K562 (cell line): ENCODE results near the gene HIKESHI. TPM values are rescaled to one million over a fixed set of nuclear protein-coding genes. Genes with fewer than 3 reads are reported as not detected.

Experiments
- ATAC-seq: fragments of 200-7000 bp; cut with Tn5 transposase; 3 replicates; pipeline ENCODE4 v1.9.1; 2020; ENCODE audit warnings: moderate library complexity
- BruUV-seq: library from RNA; stranded (reverse); fragments of 400-500 nt; replicated peaks from 2 replicates; lab custom pipeline; 2021; lab: Mats Ljungman, UMichigan
- CTCF ChIA-PET: fragments of 300-600 bp; formaldehyde crosslinking; extraction: SDS; loops from one replicate; lab custom pipeline; 2021; ENCODE audit warnings: low intra/inter-chr PET ratio; lab: Yijun Ruan, JAX
- POLR2A ChIA-PET: fragments of 300-600, 350-650 bp; sonication (Branson Sonifier 250); formaldehyde crosslinking; extraction: SDS; loops from one replicate; lab custom pipeline; 2021; ENCODE audit warnings: antibody characterized with exemption, inconsistent platforms; lab: Yijun Ruan, JAX
- DNase-seq, 4 experiments: peaks; one replicate each; pipeline versions ENCODE4 v3.0.0 to v3.0.0-alpha.2; 2011 to 2018; ENCODE audit warnings: low spot score in 3 of 4, mixed read lengths in 3 of 4; ENCODE audit errors: extremely low read depth in 1 of 4
- FAIRE-seq: peaks from 2 replicates; lab custom pipeline; 2011; peaks lifted over from hg19 to GRCh38; lab: Jason Lieb, UNC
- H2AFZ ChIP-seq: 2 replicates; pipeline ENCODE4 v1.6.0; 2011; ENCODE audit warnings: low read depth, low read length, control low read depth, inconsistent platforms
- H3K27ac ChIP-seq: fragments of 200-600 bp; 3 replicates; pipeline ENCODE4 v1.8.0; 2011; ENCODE audit warnings: low read depth, mild to moderate bottlenecking, control low read depth, inconsistent platforms, low read length, moderate library complexity, mixed read lengths; ENCODE audit errors: extremely low read depth
- H3K27me3 ChIP-seq, 2 experiments: fragments of 300-600 bp in 1 of 2; 2 replicates in 1 of 2; 3 replicates in 1 of 2; pipeline versions ENCODE4 v1.6.0 to v1.8.0; 2011; ENCODE audit warnings: inconsistent platforms in 2 of 2, low read length in 2 of 2, mild to moderate bottlenecking in 1 of 2, mixed read lengths in 1 of 2, moderate library complexity in 1 of 2; ENCODE audit not compliant: control insufficient read depth in 2 of 2, insufficient read depth in 2 of 2
- H3K36me3 ChIP-seq: fragments of 300-600 bp; 3 replicates; pipeline ENCODE4 v1.8.0; 2011; ENCODE audit warnings: mild to moderate bottlenecking, low read length, inconsistent platforms; ENCODE audit not compliant: control insufficient read depth, insufficient read depth
- H3K4me1 ChIP-seq, 2 experiments: fragments of 200-600 bp in 1 of 2; replicated peaks in 1 of 2; 2 replicates in 1 of 2; 3 replicates in 1 of 2; pipeline versions ENCODE4 v1.5.1 to v1.8.0; 2011; ENCODE audit warnings: inconsistent platforms in 2 of 2, low read length in 2 of 2, mild to moderate bottlenecking in 1 of 2, mixed read lengths in 1 of 2, moderate library complexity in 1 of 2; ENCODE audit not compliant: control insufficient read depth in 2 of 2, insufficient read depth in 2 of 2
- H3K4me2 ChIP-seq: 2 replicates; pipeline ENCODE4 v1.6.1; 2011; ENCODE audit warnings: low read length, control low read depth, inconsistent platforms, mixed read lengths; ENCODE audit not compliant: insufficient read depth
- H3K4me3 ChIP-seq: fragments of 200-600 bp; sonication (generic), shearing (Covaris generic); 2 replicates; pipeline ENCODE4 v1.5.1; 2016; ENCODE audit warnings: control low read depth, inconsistent platforms
- H3K79me2 ChIP-seq: fragments of 200-600 bp; 3 replicates; pipeline ENCODE4 v1.8.0; 2011; ENCODE audit warnings: low read length, inconsistent platforms; ENCODE audit not compliant: control insufficient read depth, insufficient read depth
- H3K9ac ChIP-seq, 2 experiments: 2 replicates each; pipeline versions ENCODE4 v1.6.0 to v1.6.1; 2011; ENCODE audit warnings: low read depth in 2 of 2, low read length in 2 of 2, control low read depth in 1 of 2, inconsistent platforms in 1 of 2, mild to moderate bottlenecking in 1 of 2, mixed read lengths in 1 of 2; ENCODE audit not compliant: insufficient read depth in 1 of 2
- H3K9me1 ChIP-seq: one replicate; pipeline ENCODE4 v1.6.0; 2011; ENCODE audit warnings: inconsistent platforms, mild to moderate bottlenecking, low read length, moderate library complexity; ENCODE audit not compliant: control insufficient read depth, insufficient read depth
- H3K9me3 ChIP-seq: replicated peaks from 2 replicates; pipeline ENCODE4 v1.5.1; 2011; ENCODE audit warnings: low read depth, low read length, inconsistent platforms; ENCODE audit not compliant: control insufficient read depth, insufficient read depth
- H4K20me1 ChIP-seq: replicated peaks from 2 replicates; pipeline ENCODE4 v1.6.1; 2011; ENCODE audit warnings: low read length, inconsistent platforms, mixed read lengths; ENCODE audit not compliant: control insufficient read depth, insufficient read depth
- ARID4B ChIP-seq: sonication (generic); formaldehyde crosslinking; IDR thresholded peaks from 2 replicates; pipeline ENCODE4 v1.8.0; 2022; ENCODE audit warnings: mild to moderate bottlenecking, missing genetic modification reagents
- CREB3L1 ChIP-seq: fragments of 450-650 bp; IDR thresholded peaks from 2 replicates; pipeline ENCODE4 v1.6.1; 2014; ENCODE audit warnings: low read depth, mild to moderate bottlenecking, moderate library complexity, borderline replicate concordance
- MLLT1 ChIP-seq, 2 experiments: fragments of 450-650 bp; IDR thresholded peaks; 2 replicates each; pipeline ENCODE4 v1.6.1; 2016
- POLR2B ChIP-seq: fragments of 450-650 bp; IDR thresholded peaks from 2 replicates; pipeline ENCODE4 v1.6.1; 2018; ENCODE audit warnings: low read depth; ENCODE audit not compliant: partially characterized antibody
- RBBP5 ChIP-seq: fragments of 200-600 bp; sonication (generic); IDR thresholded peaks from 2 replicates; pipeline ENCODE4 v1.6.1; 2012; ENCODE audit warnings: borderline replicate concordance, mild to moderate bottlenecking, low read length, control low read depth, inconsistent platforms; ENCODE audit not compliant: insufficient read depth, poor library complexity, severe bottlenecking
- RBM17 ChIP-seq: fragments of 200-400 bp; formaldehyde crosslinking; IDR thresholded peaks from 2 replicates; pipeline ENCODE4 v1.6.1; 2017; ENCODE audit warnings: low read depth, mild to moderate bottlenecking, low read length, borderline replicate concordance
- SRSF1 ChIP-seq: fragments of 200-400 bp; formaldehyde crosslinking; IDR thresholded peaks from 2 replicates; pipeline ENCODE4 v1.6.1; 2017; ENCODE audit warnings: mild to moderate bottlenecking, low read depth, low read length, moderate library complexity
- SRSF7 ChIP-seq: fragments of 200-400 bp; formaldehyde crosslinking; optimal IDR thresholded peaks from 2 replicates; pipeline ENCODE3; 2017; ENCODE audit warnings: mild to moderate bottlenecking, low read depth, low read length
- ZBTB17 ChIP-seq: fragments of 450-650 bp; formaldehyde crosslinking; IDR thresholded peaks from 2 replicates; pipeline ENCODE4 v1.4.0; 2020; ENCODE audit warnings: mild to moderate bottlenecking
- ZNF133 ChIP-seq: fragments of 250-450 bp; sonication (Bioruptor Pico); IDR thresholded peaks from 2 replicates; pipeline ENCODE4 v1.4.0; 2020; ENCODE audit warnings: mild to moderate bottlenecking
- ZNF174 ChIP-seq: fragments of 250-450 bp; sonication (Bioruptor Pico); IDR thresholded peaks from 2 replicates; pipeline ENCODE4 v1.4.0; 2020; ENCODE audit warnings: mild to moderate bottlenecking
- ZZZ3 ChIP-seq: fragments of 450-650 bp; IDR thresholded peaks from 2 replicates; pipeline ENCODE4 v1.6.1; 2016; ENCODE audit warnings: antibody characterized with exemption, mild to moderate bottlenecking, moderate library complexity
- WGBS: fragments of 100-300 bp; shearing (Covaris generic); methylation state at CpG from one replicate; pipeline ENCODE4 v1.1.6; 2016; ENCODE audit warnings: low coverage, mixed read lengths; ENCODE audit not compliant: insufficient coverage; ENCODE audit errors: missing lambda C conversion rate; 5-methylcytosine and 5-hydroxymethylcytosine counted together
- in situ Hi-C: fragments of 300-500 bp; cut with MboI; formaldehyde crosslinking; loops from 4 replicates; pipeline ENCODE4 v1.15.0; 2018; ENCODE audit warnings: inconsistent platforms, mixed read lengths
- intact Hi-C: fragments of 100-400 bp; cut with micrococcal nuclease; formaldehyde crosslinking; loops from 2 replicates; pipeline ENCODE4 v1.14.2; 2022
- polyA plus RNA-seq, 8 experiments: library from polyadenylated mRNA; depleted of rRNA in 4 of 8; stranded (reverse) in 5 of 8; unstranded in 3 of 8; fragments of >200 nt; fragmentation: Nextera tagmentation in 2 of 8; fragmentation: Illumina TruSeq in 1 of 8; extraction: Ambion mirVana in 2 of 8; extraction: Trizol in 1 of 8; gene quantifications; 2 replicates each; pipeline versions ENCODE4 v1.2.1 to v1.2.3, GENCODE V29; 2011 to 2014; ENCODE audit warnings: inconsistent platforms in 1 of 8, missing spikeins in 1 of 8
- total RNA-seq, 7 experiments: library from RNA; depleted of rRNA in 6 of 7; stranded (reverse); fragments of >200 nt in 6 of 7; fragmentation: Illumina TruSeq in 2 of 7; extraction: Trizol in 2 of 7; gene quantifications; 2 replicates each; pipeline versions ENCODE4 v1.2.1 to v1.2.3, GENCODE V29; 2011 to 2021; ENCODE audit warnings: low replicate concordance in 1 of 7
- TF ChIP-seq, protein P1 (sequence below): fragments of 250-450 bp; sonication (Bioruptor Pico); IDR thresholded peaks from 2 replicates; pipeline ENCODE4 v1.5.0; 2022; ENCODE audit warnings: mild to moderate bottlenecking

Gene HIKESHI
- total and polyA plus RNA-seq, 9 of the 15 experiments (the other 6 are each of a cell fraction or from before 2014, with no cell fraction given): 33.2 to 196 (median 62.7) TPM

DNA sequence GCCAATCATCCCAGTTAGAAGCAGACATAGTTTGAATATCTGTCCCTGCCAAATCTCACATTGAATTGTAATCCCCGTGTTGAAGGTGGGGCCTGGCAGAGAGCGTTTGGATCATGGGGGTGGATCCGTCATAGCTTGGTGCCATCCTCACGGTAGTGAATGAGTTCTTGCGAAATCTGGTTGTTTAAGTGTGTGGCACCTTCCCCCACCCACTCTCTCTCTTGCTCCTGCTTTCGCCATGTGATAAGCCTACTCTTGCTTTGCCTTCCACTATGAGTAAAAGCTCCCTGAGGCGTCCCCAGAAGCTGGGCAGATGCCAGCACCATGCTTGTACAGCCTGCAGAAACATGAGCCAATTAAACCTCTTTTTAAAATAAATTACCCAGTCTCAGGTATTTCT is 67.6 kb downstream of the HIKESHI start:
- ChIA-PET CTCF (no interaction called here), POLR2A (interaction anchor here (0.6 kb wide), 1 partner anchor 212 kb away, joined by 3 read pairs; no protein-coding TSS in a partner anchor)
- WGBS: 44% methylated on average over 7 of the region's 7 CpGs
- TF ChIP-seq SRSF7: no peak
- no peak for TF ChIP-seq RBM17
- no peak for TF ChIP-seq ZNF174 (CRISPR knock-in tag)
- TF ChIP-seq ZBTB17: no peak
- no peak for TF ChIP-seq SRSF1
- TF ChIP-seq ZNF133 (CRISPR knock-in tag): no peak
- no peak for TF ChIP-seq ZZZ3
- TF ChIP-seq MLLT1 (IDR thresholded peaks at IDR 0.05): no peak
- TF ChIP-seq RBBP5: no peak
- TF ChIP-seq ARID4B (CRISPR knock-in tag): no peak
- no peak for TF ChIP-seq CREB3L1
- TF ChIP-seq POLR2B: no peak
- TF ChIP-seq, protein P1, sequence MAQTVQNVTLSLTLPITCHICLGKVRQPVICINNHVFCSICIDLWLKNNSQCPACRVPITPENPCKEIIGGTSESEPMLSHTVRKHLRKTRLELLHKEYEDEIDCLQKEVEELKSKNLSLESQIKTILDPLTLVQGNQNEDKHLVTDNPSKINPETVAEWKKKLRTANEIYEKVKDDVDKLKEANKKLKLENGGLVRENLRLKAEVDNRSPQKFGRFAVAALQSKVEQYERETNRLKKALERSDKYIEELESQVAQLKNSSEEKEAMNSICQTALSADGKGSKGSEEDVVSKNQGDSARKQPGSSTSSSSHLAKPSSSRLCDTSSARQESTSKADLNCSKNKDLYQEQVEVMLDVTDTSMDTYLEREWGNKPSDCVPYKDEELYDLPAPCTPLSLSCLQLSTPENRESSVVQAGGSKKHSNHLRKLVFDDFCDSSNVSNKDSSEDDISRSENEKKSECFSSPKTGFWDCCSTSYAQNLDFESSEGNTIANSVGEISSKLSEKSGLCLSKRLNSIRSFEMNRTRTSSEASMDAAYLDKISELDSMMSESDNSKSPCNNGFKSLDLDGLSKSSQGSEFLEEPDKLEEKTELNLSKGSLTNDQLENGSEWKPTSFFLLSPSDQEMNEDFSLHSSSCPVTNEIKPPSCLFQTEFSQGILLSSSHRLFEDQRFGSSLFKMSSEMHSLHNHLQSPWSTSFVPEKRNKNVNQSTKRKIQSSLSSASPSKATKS (CRISPR knock-in tag): no peak

More for the DNA sequence above, 67.6 kb downstream of the HIKESHI start:
- Histone ChIP-seq H3K9ac (no peak overlapping the region), H3K4me1 (peaks cover 0 to 2% of the 10 kb centered on the region in 2 experiments; a peak in 2 of 5 replicates), H3K27ac (no peak overlapping the region), H3K79me2 (no peaks in the 10 kb centered on the region), H3K27me3 (no peaks in the 10 kb centered on the region; a peak in 1 of 5 replicates), H3K9me3 (0 out of 2 replicates have a peak, but pooled peaks cover 2% of the 10 kb centered on the region), H3K9me1 (no peaks in the 10 kb centered on the region), H3K36me3 (no peaks in the 10 kb centered on the region), H3K4me2 (no peak overlapping the region), H3K4me3 (no peak overlapping the region), H4K20me1 (no peaks in the 10 kb centered on the region), H2AFZ (no peak overlapping the region)
- intact Hi-C loops (no loop called here), in situ Hi-C loops (no loop called here)
- no peak for ATAC-seq
- FAIRE-seq: no peak
- DNase-seq: no peak
- BruUV-seq: no TSS peak
